NT2/D1 (cell line): ENCODE measurements around the gene DAB2IP.
A peak's percentile ranks its signal among the peaks of the same experiment; 100 is the strongest.
"Not testable (repeated sequence)": the region's sequence is repeated elsewhere in the genome, so short reads cannot be mapped to it uniquely, and the experiment has no call there.

Experiments used
- DNase-seq: peaks from one replicate; pipeline ENCODE4 v3.0.0-alpha.2; 2011; ENCODE audit warnings: low read depth, low spot score
- H3K27me3 ChIP-seq: 2 replicates; pipeline ENCODE4 v1.6.0; 2011; ENCODE audit warnings: mild to moderate bottlenecking; ENCODE audit not compliant: insufficient read length, insufficient read depth
- H3K36me3 ChIP-seq: 2 replicates; pipeline ENCODE4 v1.6.1; 2011; ENCODE audit warnings: mild to moderate bottlenecking, low read length, mixed read lengths; ENCODE audit not compliant: insufficient read depth, insufficient read length
- H3K4me1 ChIP-seq: 2 replicates; pipeline ENCODE4 v1.5.1; 2011; ENCODE audit not compliant: insufficient read depth, insufficient read length
- H3K4me3 ChIP-seq: 2 replicates; pipeline ENCODE4 v1.5.1; 2011; ENCODE audit warnings: low read depth; ENCODE audit not compliant: insufficient read length
- H3K9ac ChIP-seq: 2 replicates; pipeline ENCODE4 v1.6.0; 2011; ENCODE audit warnings: low read depth; ENCODE audit not compliant: insufficient read length
- H3K9me3 ChIP-seq: 2 replicates; pipeline ENCODE4 v1.5.1; 2011; ENCODE audit warnings: mild to moderate bottlenecking, low read length; ENCODE audit not compliant: insufficient read depth
- SUZ12 ChIP-seq: IDR thresholded peaks from 2 replicates; pipeline ENCODE4 v1.6.1; 2011; ENCODE audit not compliant: insufficient read length, insufficient read depth; ENCODE audit errors: extremely low read depth
- YY1 ChIP-seq: IDR thresholded peaks from 2 replicates; pipeline ENCODE4 v1.6.1; 2011; ENCODE audit not compliant: insufficient read length, insufficient read depth
- ZNF274 ChIP-seq: IDR thresholded peaks from 2 replicates; pipeline ENCODE4 v1.6.1; 2011; ENCODE audit warnings: mild to moderate bottlenecking, low read depth, low read length

The DAB2IP gene

DNA sequence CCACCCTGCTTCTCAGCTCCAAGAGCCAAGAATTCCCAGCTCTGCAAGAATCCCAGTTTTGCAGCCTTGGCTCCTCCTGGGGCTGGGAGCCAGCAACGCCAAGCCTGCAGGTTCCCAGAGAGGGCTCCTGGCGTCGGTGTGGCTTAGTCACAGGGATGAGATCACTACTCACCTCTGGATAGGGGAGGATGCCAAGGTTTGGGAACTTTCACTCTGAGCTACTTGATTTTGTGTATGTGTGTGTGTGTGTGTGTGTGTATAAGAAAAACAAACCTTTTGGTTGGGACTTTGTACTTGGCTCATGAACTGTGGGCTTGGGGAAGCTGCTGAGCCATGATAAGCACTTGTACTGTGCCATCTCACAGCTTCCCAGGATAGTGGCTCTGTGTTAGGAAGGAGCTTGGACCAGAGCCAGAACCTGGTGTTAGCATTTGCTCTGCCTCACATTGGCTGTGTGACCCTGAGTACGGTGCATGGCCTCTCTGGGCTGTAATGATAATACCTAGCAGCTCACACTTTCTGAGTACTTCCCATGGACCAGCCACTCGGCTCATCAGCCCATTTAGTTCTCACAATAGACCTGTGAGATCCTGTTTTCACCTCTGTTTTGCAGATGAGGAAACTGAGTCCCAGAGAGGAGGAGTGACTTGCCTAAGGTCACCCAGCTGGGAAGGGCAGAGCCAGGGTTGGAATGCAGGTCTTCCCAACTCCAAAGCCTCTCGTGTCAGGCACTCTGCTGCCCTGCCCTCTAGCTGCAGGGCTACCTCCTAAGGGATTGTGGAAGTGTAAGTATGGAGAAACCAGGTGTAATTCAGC, 41.4 kb upstream of the DAB2IP start:
- H3K36me3 ChIP-seq: no peaks in the 10 kb centered on the region
- no peaks in the 10 kb centered on the region for H3K9me3 ChIP-seq
- no peaks in the 10 kb centered on the region for H3K27me3 ChIP-seq
- no peak overlapping the region for H3K9ac ChIP-seq
- peaks cover 10% of the 10 kb centered on the region for H3K4me1 ChIP-seq
- no peak for DNase-seq
- TF ChIP-seq SUZ12 (no peak), YY1 (no peak), ZNF274 (no peak)
- no peak overlapping the region for H3K4me3 ChIP-seq

DNA sequence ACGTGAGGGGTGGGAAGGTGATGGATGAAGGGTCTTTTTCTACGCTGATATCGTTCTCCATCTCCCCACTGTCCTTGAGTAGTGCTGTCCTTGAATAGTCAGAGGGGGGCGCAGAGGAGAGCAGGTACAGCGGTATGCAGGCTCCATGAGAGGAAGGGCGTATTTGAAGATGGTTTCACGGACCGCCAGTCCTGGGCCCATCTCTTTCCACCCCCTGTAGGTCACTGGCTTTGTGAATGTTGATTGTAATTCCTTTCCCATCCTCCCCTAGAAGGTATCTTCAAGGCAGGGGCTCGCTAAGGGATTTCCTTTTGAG, 40.8 kb upstream of the DAB2IP start:
- H3K4me1 ChIP-seq: peaks cover 10% of the 10 kb centered on the region
- TF ChIP-seq SUZ12 (no peak), YY1 (no peak), ZNF274 (no peak)
- H3K36me3 ChIP-seq: no peaks in the 10 kb centered on the region
- no peaks in the 10 kb centered on the region for H3K27me3 ChIP-seq
- H3K9me3 ChIP-seq: no peaks in the 10 kb centered on the region
- H3K9ac ChIP-seq: no peak overlapping the region
- no peak for DNase-seq
- no peak overlapping the region for H3K4me3 ChIP-seq

DNA sequence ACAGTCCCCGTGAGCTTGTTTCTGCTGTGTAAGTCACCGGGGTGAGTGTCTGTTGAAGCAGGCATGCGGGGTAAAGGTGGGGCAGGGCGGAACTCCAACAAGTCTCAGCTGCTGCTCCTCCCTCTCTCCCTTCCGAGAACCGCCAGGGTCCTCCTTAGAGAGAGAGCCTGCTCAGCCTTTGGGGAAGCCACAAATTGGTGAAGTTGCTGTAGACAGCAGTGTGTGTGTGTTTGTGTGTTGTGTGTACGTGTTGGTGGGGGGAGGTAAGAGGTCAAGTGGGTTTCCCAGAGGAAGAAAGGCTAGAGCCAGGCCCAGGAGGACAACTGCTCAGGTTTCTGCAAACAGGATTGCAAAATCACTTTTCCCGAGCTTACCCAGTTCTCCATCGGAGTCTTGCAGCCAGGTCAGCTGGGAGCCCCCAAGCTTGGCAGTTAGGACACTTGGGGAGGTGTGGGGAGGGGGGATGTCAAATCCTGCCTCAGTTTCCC, 38.9 kb upstream of the DAB2IP start:
- TF ChIP-seq YY1: no peak
- DNase-seq: no peak
- Histone ChIP-seq H3K4me3 (no peak overlapping the region), H3K4me1 (peaks cover 13% of the 10 kb centered on the region), H3K9ac (peak overlapping the region; percentile 43), H3K9me3 (no peaks in the 10 kb centered on the region), H3K27me3 (no peaks in the 10 kb centered on the region), H3K36me3 (no peaks in the 10 kb centered on the region)

DNA sequence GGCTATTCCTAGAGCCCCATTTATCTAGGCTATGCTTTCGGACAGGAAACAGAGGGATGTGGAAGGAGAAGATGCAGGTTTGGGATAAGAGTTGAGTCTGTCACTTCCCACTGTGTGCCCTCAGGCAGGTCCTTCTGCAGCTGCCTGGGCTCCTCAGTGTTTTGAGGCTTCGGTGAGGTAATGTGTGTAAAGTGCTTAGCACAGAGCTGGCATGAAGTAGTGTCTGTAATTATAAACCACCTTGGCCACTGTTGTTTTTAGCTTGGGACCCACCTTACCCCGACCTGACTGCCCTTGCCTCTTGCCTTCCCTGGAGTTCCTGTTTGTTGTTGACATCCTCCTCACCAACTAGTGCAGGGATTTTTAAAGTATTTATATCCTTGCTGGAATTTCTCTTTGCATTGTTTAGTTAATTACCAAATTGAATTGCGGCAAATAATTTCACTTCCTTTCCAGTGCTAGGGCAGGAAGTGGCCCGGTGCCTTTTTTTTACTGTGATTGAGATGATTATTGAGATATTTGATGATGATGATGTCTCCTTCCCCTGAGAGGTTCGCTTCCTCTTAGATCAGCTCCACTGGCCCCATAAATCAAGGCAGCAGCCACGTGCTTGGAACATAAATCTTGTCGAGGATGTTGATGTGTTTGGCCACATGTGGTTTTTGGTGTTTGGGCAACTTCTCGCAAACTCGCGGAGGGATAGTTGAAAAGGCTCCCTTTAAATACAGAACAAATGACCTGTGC, 38.3 kb upstream of the DAB2IP start:
- DNase-seq: no peak

DNA sequence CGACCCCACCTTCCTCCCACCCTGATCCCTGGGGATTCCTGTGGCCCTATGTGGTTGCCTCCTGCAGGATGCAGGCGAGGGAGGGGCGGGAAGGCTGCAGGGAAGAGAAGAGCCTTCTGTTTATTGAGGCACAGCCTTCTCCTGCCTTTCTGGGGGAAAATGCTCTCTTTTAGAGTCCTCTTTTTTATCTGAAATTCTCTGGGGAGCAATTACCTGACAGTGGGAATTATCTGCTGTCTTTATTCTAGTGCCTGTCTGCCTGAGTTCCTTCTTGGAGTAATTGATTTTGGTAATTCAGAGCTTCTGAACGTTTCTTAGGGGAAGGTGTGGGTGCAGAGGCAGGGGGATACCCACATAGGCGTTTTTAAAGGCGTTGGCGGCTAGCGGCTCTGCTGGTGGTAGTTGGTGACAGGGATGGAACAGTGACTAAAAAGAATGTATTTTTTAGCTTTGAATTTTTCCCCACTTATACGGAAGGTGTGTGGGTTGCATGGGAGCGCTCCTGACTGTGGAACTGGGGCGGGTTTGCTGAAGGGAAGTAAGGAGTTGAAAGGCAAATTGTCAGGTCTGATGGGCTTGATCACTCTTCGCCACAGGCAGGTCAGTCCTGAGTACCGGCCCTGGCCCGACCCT, 35.2 kb upstream of the DAB2IP start:
- no peak for DNase-seq
- Histone ChIP-seq H3K4me1 (peaks cover 12% of the 10 kb centered on the region), H3K9me3 (no peaks in the 10 kb centered on the region), H3K36me3 (no peaks in the 10 kb centered on the region), H3K4me3 (no peak overlapping the region), H3K9ac (peak overlapping the region; percentile 4), H3K27me3 (no peaks in the 10 kb centered on the region)
- TF ChIP-seq SUZ12 (no peak), ZNF274 (no peak), YY1 (no peak)

More for the DNA sequence above, 38.3 kb upstream of the DAB2IP start:
- Histone ChIP-seq H3K4me1 (peaks cover 12% of the 10 kb centered on the region), H3K36me3 (no peaks in the 10 kb centered on the region), H3K9ac (peak overlapping the region; percentile 54), H3K4me3 (no peak overlapping the region), H3K9me3 (no peaks in the 10 kb centered on the region), H3K27me3 (no peaks in the 10 kb centered on the region)
- TF ChIP-seq ZNF274 (no peak), YY1 (no peak), SUZ12 (no peak)

DNA sequence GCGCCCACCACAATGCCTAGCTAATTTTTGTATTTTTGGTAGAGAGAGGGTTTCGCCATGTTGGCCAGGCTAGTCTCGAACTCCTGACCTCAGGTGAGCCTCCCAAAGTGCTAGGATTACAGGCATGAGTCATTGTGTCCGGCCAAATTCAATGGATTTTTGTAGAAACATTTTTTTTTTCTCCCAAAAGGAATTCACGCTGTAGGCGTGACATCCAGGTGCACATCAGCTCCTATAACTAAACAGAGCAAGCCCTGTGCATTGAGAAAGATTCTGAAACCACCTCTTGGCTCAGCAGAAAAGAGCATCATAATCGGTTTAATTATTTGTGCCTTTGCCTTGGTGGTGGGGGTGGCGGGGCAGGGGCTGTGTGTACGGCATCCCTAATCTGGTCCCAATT, 32.9 kb upstream of the DAB2IP start:
- H3K4me1 ChIP-seq: peaks cover 3% of the 10 kb centered on the region
- H3K9ac ChIP-seq: no peak overlapping the region
- no peak overlapping the region for H3K4me3 ChIP-seq
- H3K27me3 ChIP-seq: no peaks in the 10 kb centered on the region
- TF ChIP-seq ZNF274 (no peak), SUZ12 (no peak), YY1 (no peak)
- H3K36me3 ChIP-seq: no peaks in the 10 kb centered on the region
- DNase-seq: no peak
- H3K9me3 ChIP-seq: no peaks in the 10 kb centered on the region

DNA sequence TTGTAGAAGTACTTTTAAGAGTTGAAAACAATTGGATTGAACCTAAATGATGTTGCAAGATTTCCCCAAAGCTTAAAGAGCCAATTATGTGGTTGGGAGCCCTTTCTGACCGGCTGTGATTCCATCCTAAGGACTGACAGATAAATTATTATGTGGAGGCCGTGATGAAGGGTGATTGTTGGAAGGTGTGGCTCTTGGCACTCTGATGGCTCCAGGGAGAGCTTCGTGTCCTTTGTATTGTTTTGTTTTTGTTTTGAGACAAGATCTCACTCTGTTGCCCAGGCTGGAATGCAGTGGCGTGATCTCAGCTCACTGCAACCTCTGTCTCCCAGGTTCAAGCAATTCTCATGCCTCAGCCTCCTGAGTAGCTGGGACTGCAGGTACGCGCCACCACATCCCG, 32.5 kb upstream of the DAB2IP start:
- not testable (repeated sequence) for H3K9me3 ChIP-seq, H3K27me3 ChIP-seq, H3K4me3 ChIP-seq, DNase-seq, H3K4me1 ChIP-seq, H3K9ac ChIP-seq, H3K36me3 ChIP-seq
